LNCaP clone FGC (cell line): ENCODE data around the gene PTPRM.

Source experiments
- DNase-seq: peaks from one replicate; pipeline ENCODE4 v3.0.0-alpha.2; 2011; ENCODE audit warnings: low read depth
- H3K4me3 ChIP-seq: 2 replicates; pipeline ENCODE4 v1.5.1; 2011; ENCODE audit warnings: mild to moderate bottlenecking, low read depth, low read length, control low read depth
- TF ChIP-seq, protein P1 (sequence below): IDR thresholded peaks from 2 replicates; pipeline ENCODE4 v1.5.1; 2012; ENCODE audit warnings: mild to moderate bottlenecking; ENCODE audit not compliant: control insufficient read depth, insufficient read depth; ENCODE audit errors: extremely low read depth

Gene PTPRM

DNA sequence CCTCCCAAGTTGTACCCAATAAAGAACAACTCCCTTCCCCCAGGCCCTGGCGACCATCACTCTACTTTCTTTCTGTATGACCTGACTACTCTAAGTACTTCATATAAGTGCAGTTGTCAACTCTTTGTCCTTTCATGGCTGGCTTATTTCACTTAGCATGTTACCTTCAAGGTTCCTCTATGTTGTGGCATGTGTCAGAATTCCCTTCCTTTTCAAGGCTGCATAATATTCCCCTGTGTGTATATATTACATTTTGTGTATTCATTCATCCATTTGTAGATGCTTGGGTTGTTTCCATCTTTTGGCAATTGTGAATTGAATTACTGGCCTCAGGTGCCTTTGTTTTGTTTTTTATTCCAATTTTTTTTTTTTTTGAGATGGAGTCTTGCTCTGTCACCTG is 860.2 kb downstream of the PTPRM start:
- no peak for DNase-seq
- H3K4me3 ChIP-seq, result no peak overlapping the region
- TF ChIP-seq, protein P1, sequence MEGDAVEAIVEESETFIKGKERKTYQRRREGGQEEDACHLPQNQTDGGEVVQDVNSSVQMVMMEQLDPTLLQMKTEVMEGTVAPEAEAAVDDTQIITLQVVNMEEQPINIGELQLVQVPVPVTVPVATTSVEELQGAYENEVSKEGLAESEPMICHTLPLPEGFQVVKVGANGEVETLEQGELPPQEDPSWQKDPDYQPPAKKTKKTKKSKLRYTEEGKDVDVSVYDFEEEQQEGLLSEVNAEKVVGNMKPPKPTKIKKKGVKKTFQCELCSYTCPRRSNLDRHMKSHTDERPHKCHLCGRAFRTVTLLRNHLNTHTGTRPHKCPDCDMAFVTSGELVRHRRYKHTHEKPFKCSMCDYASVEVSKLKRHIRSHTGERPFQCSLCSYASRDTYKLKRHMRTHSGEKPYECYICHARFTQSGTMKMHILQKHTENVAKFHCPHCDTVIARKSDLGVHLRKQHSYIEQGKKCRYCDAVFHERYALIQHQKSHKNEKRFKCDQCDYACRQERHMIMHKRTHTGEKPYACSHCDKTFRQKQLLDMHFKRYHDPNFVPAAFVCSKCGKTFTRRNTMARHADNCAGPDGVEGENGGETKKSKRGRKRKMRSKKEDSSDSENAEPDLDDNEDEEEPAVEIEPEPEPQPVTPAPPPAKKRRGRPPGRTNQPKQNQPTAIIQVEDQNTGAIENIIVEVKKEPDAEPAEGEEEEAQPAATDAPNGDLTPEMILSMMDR, result no peak

- TF ChIP-seq, protein P1, result no peak
Observed at GRCh38 chr18:8428951-8429350, 861.8 kb downstream of the PTPRM start.

GRCh38 chr18:8431036-8431435 is 863.9 kb downstream of the PTPRM start:
- no peak overlapping the region for H3K4me3 ChIP-seq
- DNase-seq, result no peak
- TF ChIP-seq, protein P1, result no peak

More at GRCh38 chr18:8428951-8429350, 861.8 kb downstream of the PTPRM start:
- DNase-seq, result no peak
- no peak overlapping the region for H3K4me3 ChIP-seq

- no peak overlapping the region for H3K4me3 ChIP-seq
- TF ChIP-seq, protein P1, result no peak
- no peak for DNase-seq
Observed at GRCh38 chr18:8433323-8433722, 866.2 kb downstream of the PTPRM start.

GRCh38 chr18:8433771-8434170 is 866.7 kb downstream of the PTPRM start:
- DNase-seq, result no peak
- TF ChIP-seq, protein P1, result no peak
- H3K4me3 ChIP-seq, result no peak overlapping the region

DNA sequence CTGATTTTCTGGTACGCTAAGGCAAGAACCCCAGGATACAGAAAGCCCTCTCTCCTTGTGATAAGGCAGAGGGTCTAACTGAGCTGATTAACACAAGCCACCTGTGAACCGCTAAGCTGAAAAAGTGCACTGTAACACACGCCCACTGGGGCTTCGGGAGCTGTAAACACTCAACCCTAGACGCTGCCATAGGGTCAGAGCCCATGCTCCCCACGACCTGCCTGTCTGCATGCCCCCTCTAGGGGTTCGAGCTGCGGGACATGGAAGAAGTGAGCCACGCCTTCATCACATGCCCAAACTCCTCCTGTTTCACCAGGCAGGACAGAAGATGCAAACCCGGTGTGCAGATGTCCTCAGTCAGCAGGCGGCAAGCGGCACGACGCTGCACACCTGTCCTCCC is 868.3 kb downstream of the PTPRM start:
- no peak for DNase-seq
- TF ChIP-seq, protein P1, result no peak
- no peak overlapping the region for H3K4me3 ChIP-seq

DNA sequence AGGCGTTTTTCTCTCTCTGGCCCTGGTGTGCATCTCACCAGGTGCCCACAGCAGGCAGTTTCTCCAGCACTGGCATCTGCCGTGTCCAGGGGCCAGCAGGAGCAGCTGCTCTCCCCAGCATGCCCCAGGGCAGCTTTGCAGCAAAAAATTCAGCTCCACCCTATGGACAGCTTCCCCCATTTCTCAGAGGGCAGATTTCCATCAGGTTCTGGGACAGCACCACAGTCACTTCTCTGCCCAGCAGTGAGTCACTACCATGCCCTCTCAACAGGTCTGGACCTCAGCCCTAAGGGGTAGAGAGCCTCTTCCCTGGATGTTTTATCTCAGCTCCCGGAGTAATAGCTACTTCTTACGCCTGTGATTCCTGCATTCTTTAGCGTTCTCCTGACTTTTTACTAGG is 871.9 kb downstream of the PTPRM start:
- no peak for DNase-seq
- H3K4me3 ChIP-seq, result no peak overlapping the region
- TF ChIP-seq, protein P1, result no peak
